ENCODE measurements around the gene PP2D1. TPM values are rescaled to one million over a fixed set of nuclear protein-coding genes. Genes with fewer than 3 reads are reported as not detected.

Gene PP2D1
- total and polyA plus RNA-seq, 9 of the 15 experiments (the other 6 are each of a cell fraction or from before 2014, with no cell fraction given), result 0.07 to 0.10 TPM; not detected in 7

- Histone ChIP-seq H3K79me2 (ENCODE audit: control insufficient read depth, insufficient read depth, low read length) (no peaks in the 10 kb centered on the region), H3K9me3 (replicated peaks; ENCODE audit: control insufficient read depth, insufficient read depth, low read depth, low read length) (no peaks in the 10 kb centered on the region), H3K9me1 (ENCODE audit: control insufficient read depth, insufficient read depth, low read length) (no peaks in the 10 kb centered on the region), H3K4me3 (no peak overlapping the region), H3K4me1 (replicated peaks in 1 of 2; ENCODE audit: control insufficient read depth in 2 of 2, insufficient read depth in 2 of 2, low read length in 2 of 2) (no peaks in the 10 kb centered on the region), H4K20me1 (replicated peaks; ENCODE audit: control insufficient read depth, insufficient read depth, low read length) (no peaks in the 10 kb centered on the region), H2AFZ (ENCODE audit: low read depth, low read length) (no peak overlapping the region), H3K4me2 (ENCODE audit: insufficient read depth, low read length) (no peak overlapping the region), H3K36me3 (ENCODE audit: control insufficient read depth, insufficient read depth, low read length) (no peaks in the 10 kb centered on the region), H3K9ac (ENCODE audit: insufficient read depth in 1 of 2, low read depth in 2 of 2, low read length in 2 of 2) (no peak overlapping the region), H3K27ac (ENCODE audit: extremely low read depth, low read depth, low read length) (no peak overlapping the region), H3K27me3 (ENCODE audit: control insufficient read depth in 2 of 2, insufficient read depth in 2 of 2, low read length in 2 of 2) (no peaks in the 10 kb centered on the region)
- DNase-seq (ENCODE audit: extremely low read depth in 1 of 4, low spot score in 3 of 4), result no peak
- POLR2A ChIA-PET, result interaction anchor here (0.7 kb wide), 1 partner anchor 41 kb away, joined by 3 read pairs; no protein-coding TSS in a partner anchor
- intact Hi-C loops (cut with micrococcal nuclease) (no loop called here), in situ Hi-C loops (cut with MboI) (no loop called here)
- no peak for ATAC-seq
- TF ChIP-seq, protein P1, sequence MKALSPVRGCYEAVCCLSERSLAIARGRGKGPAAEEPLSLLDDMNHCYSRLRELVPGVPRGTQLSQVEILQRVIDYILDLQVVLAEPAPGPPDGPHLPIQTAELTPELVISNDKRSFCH (CRISPR knock-in tag; IDR thresholded peaks at IDR 0.05), result no peak
- TF ChIP-seq, protein P1 (tag; IDR thresholded peaks at IDR 0.05), result no peak
- no peak for TF ChIP-seq DACH1 (IDR thresholded peaks at IDR 0.05; ENCODE audit: partially characterized antibody)
- TF ChIP-seq BCOR (IDR thresholded peaks at IDR 0.05), result 0 out of 2 replicates have a peak, but pooled peaks have one; percentile 26
- TF ChIP-seq RBM25 (IDR thresholded peaks at IDR 0.05; ENCODE audit: low read depth, low read length, severe bottlenecking), result peak; percentile 53
- peak; percentile 91 for TF ChIP-seq ZNF146 (CRISPR knock-in tag; IDR thresholded peaks at IDR 0.05; ENCODE audit: unreplicated experiment)
- TF ChIP-seq KDM1A (IDR thresholded peaks at IDR 0.05), result 0 out of 4 replicates have a peak, but pooled peaks of 1 of the 2 experiments have one; percentile 7
- FAIRE-seq, result no peak
- CTCF ChIA-PET (ENCODE audit: low intra/inter-chr PET ratio), result no interaction called here
- WGBS (ENCODE audit: insufficient coverage, low coverage, missing lambda C conversion rate), result 38% methylated on average over 4 of the region's 4 CpGs
- BruUV-seq (replicated peaks), result no TSS peak
Measured at GRCh38 chr3:19997502-19997901, 14.6 kb downstream of the PP2D1 start.

Data from K562 (cell line).